LoVo (cell line): ENCODE data around the gene ACCS.

ENCODE experiments used
- DNase-seq: peaks from one replicate; pipeline ENCODE4 v3.0.0-alpha.2; 2016; ENCODE audit warnings: low spot score

The ACCS gene

DNA sequence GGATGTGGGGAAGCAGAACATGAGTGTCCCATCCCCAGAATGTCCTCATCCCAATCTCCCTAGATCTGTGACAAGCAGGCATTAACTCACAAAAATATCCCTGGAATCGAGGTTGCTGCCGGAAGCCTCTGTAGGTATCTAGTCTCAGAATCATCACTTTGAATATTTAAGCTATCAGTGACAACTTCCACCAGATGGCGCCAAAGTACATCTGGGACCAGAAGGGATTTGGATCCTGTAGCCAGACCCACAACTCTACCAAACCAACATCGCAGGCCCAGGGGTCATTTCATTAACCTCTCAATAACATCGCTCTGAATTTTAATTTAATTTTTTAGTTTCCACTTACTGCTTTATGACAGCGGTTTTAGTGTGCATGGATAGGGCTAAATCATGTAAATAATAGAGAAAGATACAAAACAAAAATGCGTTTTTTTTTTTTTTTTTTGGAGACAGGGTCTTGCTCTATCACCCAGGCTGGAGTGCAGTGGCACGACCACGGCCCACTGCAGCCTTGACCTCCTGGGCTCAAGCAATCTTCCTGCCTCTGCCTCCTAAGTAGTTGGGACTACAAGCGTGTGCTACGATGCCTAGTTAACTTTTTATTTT is 28.3 kb downstream of the ACCS start:
- DNase-seq: peak; percentile 83

DNA sequence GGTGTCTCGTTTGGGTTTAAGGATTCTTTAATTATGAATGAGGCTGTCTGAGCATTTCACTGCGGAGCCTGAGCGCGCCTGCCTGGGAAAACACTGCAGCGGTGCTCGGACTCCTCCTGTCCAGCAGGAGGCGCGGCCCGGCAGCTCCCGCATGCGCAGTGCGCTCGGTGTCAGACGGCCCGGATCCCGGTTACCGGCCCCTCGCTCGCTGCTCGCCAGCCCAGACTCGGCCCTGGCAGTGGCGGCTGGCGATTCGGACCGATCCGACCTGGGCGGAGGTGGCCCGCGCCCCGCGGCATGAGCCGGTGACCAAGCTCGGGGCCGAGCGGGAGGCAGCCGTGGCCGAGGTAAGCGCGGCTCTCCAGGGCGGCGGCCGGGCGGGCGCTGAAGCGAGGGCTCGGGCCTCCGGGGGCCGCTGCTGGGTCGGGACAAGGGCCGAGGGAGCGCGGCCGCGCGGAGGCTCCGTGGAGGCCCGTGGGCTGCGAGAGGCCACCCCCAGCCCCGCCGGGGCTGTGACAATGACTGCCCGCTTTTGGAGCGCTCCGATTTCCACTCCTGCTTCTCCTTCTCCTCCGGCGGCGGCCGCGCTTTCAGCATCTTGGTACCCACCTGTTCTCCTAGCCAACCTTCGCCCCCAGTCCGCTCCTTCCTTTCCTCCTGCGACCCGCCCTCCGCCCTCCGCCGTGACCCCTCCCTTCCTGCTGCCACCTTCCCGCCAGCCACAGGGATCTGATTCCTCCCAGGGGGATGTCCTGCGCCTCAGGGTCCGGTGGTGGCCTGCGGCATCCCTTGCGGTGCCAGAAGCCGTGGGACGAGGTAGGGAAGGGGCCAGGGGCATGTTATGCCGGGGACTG is 29.7 kb downstream of the ACCS start, which contains the start of gene EXT2:
Gene EXT2 (plus strand): TSS at position 173 of the 854 bp plus-strand sequence. CDS start 12,035 bp downstream, outside the sequence.
- peak; percentile 90 for DNase-seq

GRCh38 chr11:44096360-44097185 is 30.5 kb downstream of the ACCS start:
- DNase-seq: peak; percentile 16

GRCh38 chr11:44097821-44098220 is 31.8 kb downstream of the ACCS start:
- DNase-seq: no peak

GRCh38 chr11:44101098-44101497 is 35.0 kb downstream of the ACCS start:
- DNase-seq: no peak

- no peak for DNase-seq
Measured at GRCh38 chr11:44104481-44105294, 38.6 kb downstream of the ACCS start.

- no peak for DNase-seq
Measured at GRCh38 chr11:44108260-44108659, 42.2 kb downstream of the ACCS start.

GRCh38 chr11:44110231-44110679 is 44.2 kb downstream of the ACCS start:
- DNase-seq: peak; percentile 22

DNA sequence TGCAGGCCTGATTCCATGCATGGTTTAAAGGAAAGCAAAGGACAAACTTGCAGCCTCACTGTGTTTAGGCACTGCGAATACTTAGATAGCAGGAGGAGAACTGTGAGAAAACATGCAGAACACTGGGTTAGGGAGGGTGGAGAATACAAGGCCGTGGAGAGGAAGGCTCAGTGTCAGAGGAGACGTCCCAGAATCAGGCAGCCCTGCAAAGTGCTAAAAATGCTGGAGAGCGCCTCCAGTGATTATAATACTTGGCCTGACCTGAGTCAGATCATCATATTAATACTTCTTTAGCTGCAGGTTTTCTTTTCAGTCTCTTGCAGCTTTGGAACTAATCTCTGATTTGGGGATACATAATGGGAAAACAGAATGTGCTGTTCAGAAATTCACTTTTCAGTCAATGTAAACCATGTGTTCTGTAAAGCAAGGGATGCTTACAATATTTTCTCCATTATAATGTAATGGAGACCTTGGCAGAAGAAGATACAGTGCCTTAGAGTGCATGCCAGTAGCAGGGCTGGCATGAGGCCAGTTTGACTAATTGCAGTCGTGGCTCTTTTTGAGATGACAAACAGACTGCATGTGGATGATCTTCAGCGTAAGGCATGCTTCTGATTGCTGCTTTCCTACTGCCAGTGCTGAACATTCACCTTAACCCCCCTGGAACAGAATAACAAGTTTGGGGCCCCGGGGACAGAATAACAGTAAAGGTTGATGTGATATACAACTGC is 46.2 kb downstream of the ACCS start:
- no peak for DNase-seq

- DNase-seq: no peak
Measured at GRCh38 chr11:44113018-44113417, 46.9 kb downstream of the ACCS start.

DNA sequence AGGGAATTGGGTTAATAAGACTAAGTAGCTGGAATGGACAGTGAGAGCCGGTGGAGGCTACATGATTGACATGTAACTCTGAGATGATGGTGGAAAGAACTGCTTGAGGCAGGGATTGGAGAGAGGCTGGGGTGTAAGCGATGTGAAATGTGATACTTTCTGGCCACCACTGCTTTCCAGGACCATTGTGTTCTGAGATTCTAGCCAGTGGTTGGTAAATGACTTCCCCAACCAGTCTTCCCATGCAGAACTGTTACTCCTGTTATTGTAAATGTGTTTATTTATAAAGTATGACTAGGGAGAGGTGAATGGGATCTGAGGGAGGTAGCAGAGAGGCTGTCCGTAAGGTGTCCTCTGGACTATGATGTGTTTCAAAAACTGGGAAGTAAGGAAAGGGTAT is 47.5 kb downstream of the ACCS start:
- no peak for DNase-seq

DNA sequence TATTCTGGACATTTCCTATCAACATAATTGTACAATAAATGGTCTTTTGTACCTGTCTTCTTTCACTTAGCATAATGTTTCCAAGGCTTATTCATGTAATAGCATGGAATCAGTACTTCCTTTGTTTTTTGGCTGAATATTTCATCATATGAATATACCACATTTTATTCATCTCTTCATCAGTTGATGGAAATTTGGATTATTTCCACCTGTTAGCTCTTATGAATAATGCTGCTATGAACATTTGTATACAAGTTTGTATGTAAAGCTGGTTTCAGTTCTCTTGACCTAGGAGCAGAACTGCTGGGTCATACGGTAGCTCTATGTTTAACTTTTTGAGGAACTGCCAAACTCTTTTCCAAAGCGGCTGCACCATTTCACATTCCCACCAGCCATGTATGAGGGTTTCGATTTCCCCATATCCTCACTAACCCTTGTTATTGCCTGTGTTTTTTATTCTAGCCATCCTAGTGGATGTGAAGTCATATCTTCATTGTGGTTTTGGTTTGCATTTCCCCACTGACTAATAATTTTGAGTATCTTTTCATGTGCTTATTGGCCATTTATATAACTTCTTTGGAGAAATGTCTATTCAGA is 50.3 kb downstream of the ACCS start:
- no peak for DNase-seq

DNA sequence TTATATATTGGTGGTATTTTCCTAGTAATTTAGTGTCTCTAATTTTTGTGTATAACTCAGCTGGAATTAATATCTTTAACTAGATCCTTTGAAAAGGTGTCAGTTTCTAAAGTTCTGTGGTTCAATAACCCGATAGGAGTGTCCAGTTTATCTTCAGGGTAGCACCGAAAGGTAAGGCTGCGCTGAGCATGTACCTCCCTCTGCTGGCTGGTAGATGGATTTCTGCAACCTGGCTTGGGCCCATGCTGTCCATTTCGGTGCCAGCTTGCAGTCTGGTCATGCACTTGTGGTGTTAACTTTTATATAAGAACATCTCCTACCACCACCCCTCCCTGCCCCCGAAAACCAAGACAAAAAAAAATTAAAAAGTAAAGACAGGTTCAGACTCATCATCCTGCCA is 54.1 kb downstream of the ACCS start:
- DNase-seq: no peak

- DNase-seq: no peak
Measured at GRCh38 chr11:44125598-44125997, 59.5 kb downstream of the ACCS start.

GRCh38 chr11:44126304-44126703 is 60.2 kb downstream of the ACCS start:
- DNase-seq: no peak

DNA sequence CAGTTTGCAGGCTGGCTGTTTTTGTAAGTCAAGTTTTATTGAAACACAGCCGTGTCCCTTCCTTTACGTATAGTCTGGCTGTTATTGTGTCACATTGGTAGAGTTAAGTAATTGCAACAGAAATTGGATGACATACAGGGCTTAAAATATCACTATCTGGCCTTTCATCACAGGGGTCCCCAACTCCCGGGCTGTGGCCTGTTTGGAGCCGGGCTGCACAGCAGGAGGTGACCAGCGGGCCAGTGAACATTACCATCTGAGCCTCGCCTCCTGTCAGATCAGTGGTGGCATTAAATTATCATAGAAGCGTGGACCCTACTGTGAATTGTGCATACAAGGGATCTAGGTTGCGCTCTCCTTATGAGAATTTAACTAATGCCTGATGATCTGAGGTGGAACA is 61.1 kb downstream of the ACCS start:
- no peak for DNase-seq

GRCh38 chr11:44128729-44129128 is 62.7 kb downstream of the ACCS start:
- no peak for DNase-seq

DNA sequence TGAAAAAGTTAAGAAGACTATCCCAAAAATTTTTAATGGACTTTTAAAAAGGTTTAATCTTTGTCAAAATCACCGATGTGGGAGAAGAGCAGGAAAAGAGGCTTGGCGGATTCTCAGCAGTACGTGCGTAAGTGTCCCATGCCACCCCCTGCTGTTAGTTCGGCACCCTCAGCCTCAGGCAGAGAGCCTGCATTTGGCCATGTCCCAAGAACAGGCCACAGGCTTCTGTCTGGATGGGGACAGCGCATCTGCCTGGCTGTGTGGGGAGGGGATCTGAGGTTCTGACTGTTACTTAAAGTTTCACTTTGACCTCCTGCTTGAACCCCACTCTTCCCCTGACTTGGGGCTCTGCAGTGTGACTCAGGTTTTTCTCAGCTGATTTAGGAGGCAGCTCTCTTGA is 64.7 kb downstream of the ACCS start:
- no peak for DNase-seq

- DNase-seq: no peak
Measured at GRCh38 chr11:44133335-44133946, 67.4 kb downstream of the ACCS start.
